ENCODE results near the gene BNC2. TPM values are rescaled to one million over a fixed set of nuclear protein-coding genes. Genes with fewer than 3 reads are reported as not detected.
A peak's percentile ranks its signal among the peaks of the same experiment; 100 is the strongest.

The BNC2 gene
- total RNA-seq, 1 donor from 2014 or later, result 19.3 TPM

GRCh38 chr9:16763946-16764345 is 106.5 kb downstream of the BNC2 start:
- DNase-seq (ENCODE audit: low spot score), result no peak

- DNase-seq (ENCODE audit: low spot score), result peak; percentile 69
Measured at GRCh38 chr9:16755467-16756160, 114.9 kb downstream of the BNC2 start.

- no peak for DNase-seq (ENCODE audit: low spot score)
Measured at GRCh38 chr9:16754662-16755061, 115.8 kb downstream of the BNC2 start.

GRCh38 chr9:16753256-16753655 is 117.2 kb downstream of the BNC2 start:
- no peak for DNase-seq (ENCODE audit: low spot score)

GRCh38 chr9:16752601-16753000 is 117.9 kb downstream of the BNC2 start:
- no peak for DNase-seq (ENCODE audit: low spot score)

- DNase-seq (ENCODE audit: low spot score), result no peak
Measured at GRCh38 chr9:16750553-16750952, 119.9 kb downstream of the BNC2 start.

GRCh38 chr9:16745359-16745758 is 125.1 kb downstream of the BNC2 start:
- DNase-seq (ENCODE audit: low spot score), result no peak

GRCh38 chr9:16744394-16744793 is 126.1 kb downstream of the BNC2 start:
- peak; percentile 73 for DNase-seq (ENCODE audit: low spot score)

GRCh38 chr9:16743375-16743774 is 127.1 kb downstream of the BNC2 start:
- DNase-seq (ENCODE audit: low spot score), result no peak

GRCh38 chr9:16735001-16735400 is 135.5 kb downstream of the BNC2 start:
- DNase-seq (ENCODE audit: low spot score), result no peak

- peak; percentile 19 for DNase-seq (ENCODE audit: low spot score)
Measured at GRCh38 chr9:16732546-16732945, 137.9 kb downstream of the BNC2 start.

GRCh38 chr9:16730162-16730561 is 140.3 kb downstream of the BNC2 start:
- no peak for DNase-seq (ENCODE audit: low spot score)

- DNase-seq (ENCODE audit: low spot score), result no peak
Measured at GRCh38 chr9:16729651-16730050, 140.8 kb downstream of the BNC2 start.

GRCh38 chr9:16728137-16728508 is 142.3 kb downstream of the BNC2 start:
- no peak for DNase-seq (ENCODE audit: low spot score)

GRCh38 chr9:16727452-16728136 is 142.9 kb downstream of the BNC2 start:
- peak; percentile 68 for DNase-seq (ENCODE audit: low spot score)

GRCh38 chr9:16726718-16727451 is 143.6 kb downstream of the BNC2 start:
- peak; percentile 89 for DNase-seq (ENCODE audit: low spot score)

- DNase-seq (ENCODE audit: low spot score), result peak; percentile 61
Measured at GRCh38 chr9:16726029-16726428, 144.4 kb downstream of the BNC2 start.

- DNase-seq (ENCODE audit: low spot score), result no peak
Measured at GRCh38 chr9:16725066-16725465, 145.4 kb downstream of the BNC2 start.

- peak; percentile 59 for DNase-seq (ENCODE audit: low spot score)
Measured at GRCh38 chr9:16721972-16722371, 148.5 kb downstream of the BNC2 start.

- no peak for DNase-seq (ENCODE audit: low spot score)
Measured at GRCh38 chr9:16720386-16720785, 150.1 kb downstream of the BNC2 start.

- no peak for DNase-seq (ENCODE audit: low spot score)
Measured at GRCh38 chr9:16719921-16720320, 150.5 kb downstream of the BNC2 start.

GRCh38 chr9:16718952-16719351 is 151.5 kb downstream of the BNC2 start:
- DNase-seq (ENCODE audit: low spot score), result no peak

- no peak for DNase-seq (ENCODE audit: low spot score)
Measured at GRCh38 chr9:16718296-16718695, 152.2 kb downstream of the BNC2 start.
